K562 (cell line): ENCODE measurements around the gene ZNF277.

Experiments
- EHMT2 ChIP-seq: fragments of 450-650 bp; IDR thresholded peaks from 2 replicates; pipeline ENCODE4 v1.6.1; 2018; ENCODE audit warnings: antibody characterized with exemption
- KLF1 ChIP-seq: fragments of 450-650 bp; IDR thresholded peaks from 2 replicates; pipeline ENCODE4 v1.6.1; 2016; ENCODE audit warnings: missing genetic modification characterization, missing compliant biosample characterization
- MAFG ChIP-seq: fragments of 450-650 bp; conservative IDR thresholded peaks from 2 replicates; pipeline ENCODE4 v1.6.1; 2016; ENCODE audit warnings: missing genetic modification characterization, missing compliant biosample characterization
- NFYB ChIP-seq: IDR thresholded peaks from 2 replicates; pipeline ENCODE4 v1.6.1; 2011; ENCODE audit warnings: mild to moderate bottlenecking, moderate library complexity; ENCODE audit not compliant: insufficient read length; ENCODE audit errors: extremely low read depth
- NONO ChIP-seq, 2 experiments: fragments of 200-400 bp in 1 of 2; fragments of 450-650 bp in 1 of 2; formaldehyde crosslinking in 1 of 2; IDR thresholded peaks; 2 replicates each; pipeline ENCODE4 v1.6.1; 2017; ENCODE audit warnings: low read depth in 2 of 2, mild to moderate bottlenecking in 2 of 2, moderate library complexity in 2 of 2, low read length in 1 of 2
- PCBP2 ChIP-seq: fragments of 200-400 bp; formaldehyde crosslinking; IDR thresholded peaks from 2 replicates; pipeline ENCODE4 v1.6.1; 2018; ENCODE audit warnings: low read length, low read depth, mild to moderate bottlenecking, moderate library complexity; ENCODE audit not compliant: poor library complexity, severe bottlenecking
- POLR2AphosphoS2 ChIP-seq: IDR thresholded peaks from 2 replicates; pipeline ENCODE4 v1.6.1; 2012; ENCODE audit warnings: low read length, improper control_type of control experiment
- TEAD2 ChIP-seq: fragments of 450-650 bp; IDR thresholded peaks from 2 replicates; pipeline ENCODE4 v1.6.1; 2016; ENCODE audit warnings: missing genetic modification characterization, control low read depth, missing compliant biosample characterization
- ZNF121 ChIP-seq: sonication (generic); formaldehyde crosslinking; conservative IDR thresholded peaks from 2 replicates; pipeline ENCODE4 v1.8.0; 2022; ENCODE audit warnings: missing genetic modification reagents
- ZNF239 ChIP-seq: fragments of 250-450 bp; sonication (Bioruptor Pico); IDR thresholded peaks from 2 replicates; pipeline ENCODE4 v1.4.0; 2020; ENCODE audit warnings: mild to moderate bottlenecking
- ZNF551 ChIP-seq: fragments of 250-450 bp; sonication (Bioruptor Pico); IDR thresholded peaks from 2 replicates; pipeline ENCODE4 v1.5.0; 2021; ENCODE audit warnings: mild to moderate bottlenecking, moderate library complexity
- TF ChIP-seq, protein P1 (sequence below), 2 experiments: fragments of 450-650 bp; formaldehyde crosslinking in 1 of 2; IDR thresholded peaks; 2 replicates each; pipeline versions ENCODE4 v1.4.0 to v1.6.1; 2014 to 2020; ENCODE audit warnings: mild to moderate bottlenecking in 2 of 2, borderline replicate concordance in 1 of 2, low read depth in 1 of 2
- TF ChIP-seq, protein P2 (sequence below), 3 experiments: IDR thresholded peaks in 2 of 3; conservative IDR thresholded peaks in 1 of 3; 2 replicates each; pipeline ENCODE4 v1.5.1; 2011 to 2012; ENCODE audit warnings: low read length in 3 of 3, mild to moderate bottlenecking in 3 of 3, control low read depth in 2 of 3, improper control_type of control experiment in 1 of 3, inconsistent platforms in 1 of 3, low read depth in 1 of 3, mixed read lengths in 1 of 3, moderate library complexity in 1 of 3; ENCODE audit not compliant: insufficient read depth in 2 of 3
- TF ChIP-seq, protein P3 (sequence below): fragments of 250-450 bp; sonication (Bioruptor Pico); IDR thresholded peaks from 2 replicates; pipeline ENCODE4 v1.5.0; 2020; ENCODE audit warnings: mild to moderate bottlenecking

DNA sequence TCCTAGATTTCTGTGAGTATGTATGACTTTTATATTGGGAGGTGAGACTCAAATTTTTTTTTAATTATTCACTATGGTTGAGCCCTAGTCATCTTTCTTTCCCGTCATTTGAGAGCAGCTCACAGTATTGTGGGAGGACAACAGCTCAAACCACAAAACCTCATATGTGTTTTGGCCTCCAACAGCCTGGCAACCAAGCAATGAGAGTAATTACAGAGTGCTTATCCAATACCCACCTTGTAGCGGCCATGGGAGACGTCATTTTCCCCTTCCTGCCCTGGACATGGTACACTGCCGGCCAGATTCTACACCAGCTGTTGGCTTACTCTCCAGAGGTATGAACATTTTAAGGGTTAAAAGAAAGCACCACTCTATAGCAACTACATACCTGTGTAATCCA lies 49.4 kb upstream of the ZNF277 start:
- TF ChIP-seq, protein P1, sequence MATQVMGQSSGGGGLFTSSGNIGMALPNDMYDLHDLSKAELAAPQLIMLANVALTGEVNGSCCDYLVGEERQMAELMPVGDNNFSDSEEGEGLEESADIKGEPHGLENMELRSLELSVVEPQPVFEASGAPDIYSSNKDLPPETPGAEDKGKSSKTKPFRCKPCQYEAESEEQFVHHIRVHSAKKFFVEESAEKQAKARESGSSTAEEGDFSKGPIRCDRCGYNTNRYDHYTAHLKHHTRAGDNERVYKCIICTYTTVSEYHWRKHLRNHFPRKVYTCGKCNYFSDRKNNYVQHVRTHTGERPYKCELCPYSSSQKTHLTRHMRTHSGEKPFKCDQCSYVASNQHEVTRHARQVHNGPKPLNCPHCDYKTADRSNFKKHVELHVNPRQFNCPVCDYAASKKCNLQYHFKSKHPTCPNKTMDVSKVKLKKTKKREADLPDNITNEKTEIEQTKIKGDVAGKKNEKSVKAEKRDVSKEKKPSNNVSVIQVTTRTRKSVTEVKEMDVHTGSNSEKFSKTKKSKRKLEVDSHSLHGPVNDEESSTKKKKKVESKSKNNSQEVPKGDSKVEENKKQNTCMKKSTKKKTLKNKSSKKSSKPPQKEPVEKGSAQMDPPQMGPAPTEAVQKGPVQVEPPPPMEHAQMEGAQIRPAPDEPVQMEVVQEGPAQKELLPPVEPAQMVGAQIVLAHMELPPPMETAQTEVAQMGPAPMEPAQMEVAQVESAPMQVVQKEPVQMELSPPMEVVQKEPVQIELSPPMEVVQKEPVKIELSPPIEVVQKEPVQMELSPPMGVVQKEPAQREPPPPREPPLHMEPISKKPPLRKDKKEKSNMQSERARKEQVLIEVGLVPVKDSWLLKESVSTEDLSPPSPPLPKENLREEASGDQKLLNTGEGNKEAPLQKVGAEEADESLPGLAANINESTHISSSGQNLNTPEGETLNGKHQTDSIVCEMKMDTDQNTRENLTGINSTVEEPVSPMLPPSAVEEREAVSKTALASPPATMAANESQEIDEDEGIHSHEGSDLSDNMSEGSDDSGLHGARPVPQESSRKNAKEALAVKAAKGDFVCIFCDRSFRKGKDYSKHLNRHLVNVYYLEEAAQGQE (IDR thresholded peaks at IDR 0.05; ENCODE audit: borderline replicate concordance), result no peak
- TF ChIP-seq, protein P1 (CRISPR knock-in tag; IDR thresholded peaks at IDR 0.05; ENCODE audit: low read depth), result no peak
- TF ChIP-seq MAFG (tag), result no peak
- no peak for TF ChIP-seq ZNF551
- TF ChIP-seq ZNF121 (CRISPR knock-in tag), result no peak
- no peak for TF ChIP-seq PCBP2
- TF ChIP-seq POLR2AphosphoS2, result no peak
- TF ChIP-seq, protein P2, sequence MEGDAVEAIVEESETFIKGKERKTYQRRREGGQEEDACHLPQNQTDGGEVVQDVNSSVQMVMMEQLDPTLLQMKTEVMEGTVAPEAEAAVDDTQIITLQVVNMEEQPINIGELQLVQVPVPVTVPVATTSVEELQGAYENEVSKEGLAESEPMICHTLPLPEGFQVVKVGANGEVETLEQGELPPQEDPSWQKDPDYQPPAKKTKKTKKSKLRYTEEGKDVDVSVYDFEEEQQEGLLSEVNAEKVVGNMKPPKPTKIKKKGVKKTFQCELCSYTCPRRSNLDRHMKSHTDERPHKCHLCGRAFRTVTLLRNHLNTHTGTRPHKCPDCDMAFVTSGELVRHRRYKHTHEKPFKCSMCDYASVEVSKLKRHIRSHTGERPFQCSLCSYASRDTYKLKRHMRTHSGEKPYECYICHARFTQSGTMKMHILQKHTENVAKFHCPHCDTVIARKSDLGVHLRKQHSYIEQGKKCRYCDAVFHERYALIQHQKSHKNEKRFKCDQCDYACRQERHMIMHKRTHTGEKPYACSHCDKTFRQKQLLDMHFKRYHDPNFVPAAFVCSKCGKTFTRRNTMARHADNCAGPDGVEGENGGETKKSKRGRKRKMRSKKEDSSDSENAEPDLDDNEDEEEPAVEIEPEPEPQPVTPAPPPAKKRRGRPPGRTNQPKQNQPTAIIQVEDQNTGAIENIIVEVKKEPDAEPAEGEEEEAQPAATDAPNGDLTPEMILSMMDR (IDR thresholded peaks at IDR 0.05 in 2 of 3, conservative IDR thresholded peaks at IDR 0.05 in 1 of 3; ENCODE audit: insufficient read depth in 2 of 3, low read depth in 1 of 3, low read length in 3 of 3), result no peak
- TF ChIP-seq, protein P3, sequence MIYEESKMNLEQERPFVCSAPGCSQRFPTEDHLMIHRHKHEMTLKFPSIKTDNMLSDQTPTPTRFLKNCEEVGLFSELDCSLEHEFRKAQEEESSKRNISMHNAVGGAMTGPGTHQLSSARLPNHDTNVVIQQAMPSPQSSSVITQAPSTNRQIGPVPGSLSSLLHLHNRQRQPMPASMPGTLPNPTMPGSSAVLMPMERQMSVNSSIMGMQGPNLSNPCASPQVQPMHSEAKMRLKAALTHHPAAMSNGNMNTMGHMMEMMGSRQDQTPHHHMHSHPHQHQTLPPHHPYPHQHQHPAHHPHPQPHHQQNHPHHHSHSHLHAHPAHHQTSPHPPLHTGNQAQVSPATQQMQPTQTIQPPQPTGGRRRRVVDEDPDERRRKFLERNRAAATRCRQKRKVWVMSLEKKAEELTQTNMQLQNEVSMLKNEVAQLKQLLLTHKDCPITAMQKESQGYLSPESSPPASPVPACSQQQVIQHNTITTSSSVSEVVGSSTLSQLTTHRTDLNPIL (CRISPR knock-in tag), result no peak
- no peak for TF ChIP-seq EHMT2
- TF ChIP-seq ZNF239 (CRISPR knock-in tag), result no peak
- TF ChIP-seq NONO (IDR thresholded peaks at IDR 0.05; ENCODE audit: low read depth in 2 of 2, low read length in 1 of 2), result no peak
- no peak for TF ChIP-seq KLF1 (tag)
- TF ChIP-seq NFYB, result no peak
- TF ChIP-seq TEAD2 (tag), result no peak
